Mucosa of descending colon (tissue), 3 donors: Measurements from ENCODE around the gene RHBDD1. TPM values are rescaled to one million over a fixed set of nuclear protein-coding genes. Genes with fewer than 3 reads are reported as not detected.
A peak's percentile ranks its signal among the peaks of the same experiment; 100 is the strongest.
"Not testable (repeated sequence)": the region's sequence is repeated elsewhere in the genome, so short reads cannot be mapped to it uniquely, and the experiment has no call there.

Experiments used
- ATAC-seq: fragments of 200-7000 bp; cut with Tn5 transposase; one replicate; pipeline ENCODE4 v1.9.1; 2020; ENCODE audit warnings: mild to moderate bottlenecking, moderate library complexity
- DNase-seq, 3 donors: peaks; one replicate each; pipeline ENCODE4 v3.0.0-alpha.2; 2020
- H3K36me3 ChIP-seq: fragments of 200-600 bp; one replicate; pipeline ENCODE4 v1.8.0; 2021; ENCODE audit warnings: low read depth, mild to moderate bottlenecking
- H3K4me1 ChIP-seq: fragments of 200-600 bp; one replicate; pipeline ENCODE4 v1.8.0; 2021; ENCODE audit warnings: low read depth, mild to moderate bottlenecking
- H3K4me3 ChIP-seq: fragments of 200-600 bp; one replicate; pipeline ENCODE4 v1.8.0; 2021; ENCODE audit warnings: mild to moderate bottlenecking
- H3K9me3 ChIP-seq: fragments of 200-600 bp; one replicate; pipeline ENCODE4 v1.8.0; 2021; ENCODE audit warnings: mild to moderate bottlenecking
- CTCF ChIP-seq: fragments of 200-600 bp; IDR thresholded peaks from one replicate; pipeline ENCODE4 v1.8.0; 2022; ENCODE audit warnings: antibody characterized with exemption, mild to moderate bottlenecking
- intact Hi-C, 2 donors: fragments of 100-400 bp; cut with DNase I in 1 of 2; cut with micrococcal nuclease in 1 of 2; formaldehyde crosslinking; loops; one replicate each; pipeline versions ENCODE4 v1.11.0 to v1.11.1; 2022; cut with DNase I, micrococcal nuclease
- total RNA-seq, 3 donors: library from RNA; stranded (reverse); fragmentation: NEBNext Ultra II Directional in 2 of 3; extraction: Animal tissue kit (Norgen Biotek cat#: 25700) in 2 of 3; gene quantifications; one replicate each; pipeline versions ENCODE4 v1.2.1 to v1.2.4, GENCODE V29; 2021 to 2023
- donor health status: DM: no; HTN: no; CAD: no; lungs with moderate emphysema.
- donor health status: DM: no; HTN: no; CAD: no.
- donor health status: DM: no; HTN: yes; CAD: no.

Gene RHBDD1
- total RNA-seq, 3 donors from 2014 or later, result 28.7 to 41.6 (median 30.5) TPM

DNA sequence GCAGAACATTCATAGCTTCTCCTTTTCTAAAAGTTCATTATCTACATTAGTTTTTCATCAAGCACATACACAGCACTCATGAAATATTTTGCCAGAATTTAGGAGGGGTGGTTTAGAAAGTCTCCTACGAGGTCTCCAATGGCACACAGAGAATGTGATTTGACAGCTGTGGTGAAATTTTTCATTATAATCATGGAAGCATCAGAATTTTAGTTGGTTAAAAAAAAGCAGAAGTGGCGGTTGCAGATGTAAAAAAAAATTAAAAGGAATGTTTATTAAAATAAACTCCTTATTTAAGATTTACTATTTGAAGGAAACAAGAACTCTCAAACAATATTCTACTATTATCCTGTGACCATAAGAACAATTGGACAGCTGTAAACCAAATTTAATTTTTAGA lies 10.8 kb upstream of the RHBDD1 start:
- no peaks in the 10 kb centered on the region for H3K36me3 ChIP-seq
- intact Hi-C loops, result no loop called here
- no peak overlapping the region for H3K4me3 ChIP-seq
- no peak for TF ChIP-seq CTCF
- ATAC-seq (no peak), DNase-seq (no peak)
- no peaks in the 10 kb centered on the region for H3K9me3 ChIP-seq
- no peaks in the 10 kb centered on the region for H3K4me1 ChIP-seq

- Histone ChIP-seq H3K9me3 (no peaks in the 10 kb centered on the region), H3K4me3 (no peak overlapping the region), H3K4me1 (no peaks in the 10 kb centered on the region), H3K36me3 (no peaks in the 10 kb centered on the region)
- no peak for ATAC-seq
- TF ChIP-seq CTCF, result no peak
- no peak for DNase-seq
- intact Hi-C loops, result no loop called here
Observed at GRCh38 chr2:226828191-226828590, 7.7 kb upstream of the RHBDD1 start.

DNA sequence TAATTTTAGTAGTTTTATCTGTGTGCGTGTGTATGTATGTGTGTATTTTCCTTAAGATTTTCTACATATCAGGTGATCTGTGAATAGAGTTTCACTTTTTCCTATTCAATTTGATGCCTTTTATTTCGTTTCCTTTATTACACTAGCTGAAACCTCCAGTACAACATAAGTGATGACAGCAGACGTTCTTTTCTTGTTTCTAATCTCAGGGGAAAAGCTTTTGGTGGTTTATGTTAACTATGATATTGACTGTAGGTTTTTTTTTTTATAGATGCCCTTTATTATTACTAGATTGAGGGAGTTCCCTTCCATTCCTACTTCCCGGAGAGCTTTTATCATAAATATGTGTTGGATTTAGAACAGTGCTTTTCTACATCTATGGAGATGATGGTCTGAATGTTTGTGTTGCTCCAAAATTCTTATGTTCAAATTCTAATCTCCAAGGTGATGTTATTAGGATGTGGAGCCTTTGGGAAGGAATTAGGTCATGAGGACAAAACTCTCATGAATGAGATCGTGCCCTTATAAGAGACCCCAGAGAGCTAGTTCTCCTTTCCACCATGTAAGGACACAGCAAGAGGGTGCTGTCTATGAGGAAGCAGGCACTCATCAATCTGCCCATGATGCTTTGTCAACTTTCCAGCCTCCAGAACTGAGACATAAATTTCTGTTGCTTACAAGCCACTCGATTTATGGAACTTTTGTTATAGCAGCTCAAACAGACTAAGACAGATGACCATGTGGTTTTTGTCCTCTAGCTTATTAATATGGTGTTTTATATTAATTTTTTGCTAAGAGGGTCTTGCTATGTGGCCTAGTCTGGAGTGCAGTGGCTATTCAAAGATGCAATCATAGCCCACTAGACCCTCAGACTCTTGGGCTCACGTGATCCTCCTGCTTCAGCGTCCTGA lies 5.9 kb upstream of the RHBDD1 start:
- no peak for ATAC-seq
- Histone ChIP-seq H3K4me1 (peaks cover 5% of the 10 kb centered on the region), H3K36me3 (no peaks in the 10 kb centered on the region), H3K9me3 (no peaks in the 10 kb centered on the region), H3K4me3 (no peak overlapping the region)
- intact Hi-C loops, result no loop called here
- no peak for DNase-seq
- TF ChIP-seq CTCF, result no peak

DNA sequence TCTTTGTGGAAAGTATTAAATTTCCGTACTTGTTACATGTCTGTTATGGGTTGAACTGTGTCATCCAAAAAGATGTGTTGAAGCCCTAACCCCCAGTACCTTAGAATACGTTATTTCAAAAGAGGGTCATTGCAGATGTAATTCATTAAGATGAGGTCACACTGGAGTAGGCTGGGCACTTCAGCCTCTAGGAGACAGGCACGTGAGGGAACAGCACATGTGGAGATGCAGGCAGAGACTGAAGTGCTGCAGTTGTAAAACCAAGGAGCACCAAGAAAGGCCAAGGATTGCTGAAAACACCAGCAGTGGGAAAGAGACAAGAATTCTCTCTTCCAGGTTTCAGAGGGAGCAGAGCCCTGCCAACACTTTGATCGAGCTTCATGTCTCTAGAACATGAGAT lies 4.6 kb upstream of the RHBDD1 start:
- peaks cover 9% of the 10 kb centered on the region for H3K4me1 ChIP-seq
- no peak overlapping the region for H3K4me3 ChIP-seq
- TF ChIP-seq CTCF, result no peak
- no peaks in the 10 kb centered on the region for H3K36me3 ChIP-seq
- intact Hi-C loops, result no loop called here
- no peaks in the 10 kb centered on the region for H3K9me3 ChIP-seq
- ATAC-seq, result no peak
- no peak for DNase-seq

DNA sequence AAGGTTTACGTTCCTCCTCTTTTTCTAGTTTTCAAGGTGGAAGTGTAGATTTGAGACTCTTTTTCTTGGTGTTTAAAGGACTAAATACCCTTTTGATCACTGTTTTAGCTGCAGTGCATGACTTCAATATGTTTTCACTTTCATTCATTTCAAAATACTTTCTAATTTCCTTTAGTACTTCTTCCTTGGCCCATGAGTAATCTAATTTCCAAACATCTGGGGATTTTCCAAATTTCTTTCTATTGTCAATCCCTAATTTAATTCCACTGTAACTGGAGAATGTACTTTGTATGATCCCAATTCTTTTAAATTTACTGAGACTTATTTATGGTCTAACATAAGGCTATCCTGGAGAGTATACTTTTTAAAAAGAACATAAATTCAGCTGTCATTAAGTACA lies 3.8 kb upstream of the RHBDD1 start:
- Histone ChIP-seq H3K4me3 (no peak overlapping the region), H3K4me1 (peaks cover 14% of the 10 kb centered on the region), H3K9me3 (no peaks in the 10 kb centered on the region), H3K36me3 (no peaks in the 10 kb centered on the region)
- ATAC-seq (no peak), DNase-seq (no peak)
- TF ChIP-seq CTCF, result no peak
- intact Hi-C loops, result no loop called here

GRCh38 chr2:226834880-226835279 lies 974 bp upstream of the RHBDD1 start:
- H3K36me3 ChIP-seq, ATAC-seq, intact Hi-C loops, H3K9me3 ChIP-seq: not testable (repeated sequence)
- Histone ChIP-seq H3K4me3 (peak overlapping the region; percentile 77), H3K4me1 (peaks cover 19% of the 10 kb centered on the region)
- DNase-seq, result peak in 2 of 3 donors; percentile 10 to 42
